GM12864 (cell line): Measurements from ENCODE around the gene B3GNT9.

Experiments
- DNase-seq: peaks from one replicate; pipeline ENCODE4 v3.0.0-alpha.2; 2011; ENCODE audit warnings: low read depth
- H3K4me3 ChIP-seq: 2 replicates; pipeline ENCODE4 v1.5.1; 2011; ENCODE audit warnings: mild to moderate bottlenecking, low read depth, low read length, control low read depth
- TF ChIP-seq, protein P1 (sequence below): IDR thresholded peaks from 2 replicates; pipeline ENCODE4 v1.5.1; 2011; ENCODE audit warnings: low read depth, mild to moderate bottlenecking, moderate library complexity, low read length, control low read depth, inconsistent platforms; ENCODE audit errors: missing control alignments

Gene B3GNT9

GRCh38 chr16:67157892-67158635 is 7.3 kb upstream of the B3GNT9 start:
- no peak for DNase-seq
- TF ChIP-seq, protein P1, sequence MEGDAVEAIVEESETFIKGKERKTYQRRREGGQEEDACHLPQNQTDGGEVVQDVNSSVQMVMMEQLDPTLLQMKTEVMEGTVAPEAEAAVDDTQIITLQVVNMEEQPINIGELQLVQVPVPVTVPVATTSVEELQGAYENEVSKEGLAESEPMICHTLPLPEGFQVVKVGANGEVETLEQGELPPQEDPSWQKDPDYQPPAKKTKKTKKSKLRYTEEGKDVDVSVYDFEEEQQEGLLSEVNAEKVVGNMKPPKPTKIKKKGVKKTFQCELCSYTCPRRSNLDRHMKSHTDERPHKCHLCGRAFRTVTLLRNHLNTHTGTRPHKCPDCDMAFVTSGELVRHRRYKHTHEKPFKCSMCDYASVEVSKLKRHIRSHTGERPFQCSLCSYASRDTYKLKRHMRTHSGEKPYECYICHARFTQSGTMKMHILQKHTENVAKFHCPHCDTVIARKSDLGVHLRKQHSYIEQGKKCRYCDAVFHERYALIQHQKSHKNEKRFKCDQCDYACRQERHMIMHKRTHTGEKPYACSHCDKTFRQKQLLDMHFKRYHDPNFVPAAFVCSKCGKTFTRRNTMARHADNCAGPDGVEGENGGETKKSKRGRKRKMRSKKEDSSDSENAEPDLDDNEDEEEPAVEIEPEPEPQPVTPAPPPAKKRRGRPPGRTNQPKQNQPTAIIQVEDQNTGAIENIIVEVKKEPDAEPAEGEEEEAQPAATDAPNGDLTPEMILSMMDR = no peak
- H3K4me3 ChIP-seq = peak overlapping the region; percentile 94; the same call in 1 of the 2 replicates

- H3K4me3 ChIP-seq = no peak overlapping the region
- TF ChIP-seq, protein P1 = no peak
- no peak for DNase-seq
Measured at GRCh38 chr16:67157106-67157748, 6.4 kb upstream of the B3GNT9 start.

GRCh38 chr16:67156143-67156844 is 5.5 kb upstream of the B3GNT9 start:
- TF ChIP-seq, protein P1 = no peak
- no peak for DNase-seq
- H3K4me3 ChIP-seq = no peak overlapping the region

GRCh38 chr16:67155295-67156142 is 4.7 kb upstream of the B3GNT9 start:
- DNase-seq = no peak
- H3K4me3 ChIP-seq = no peak overlapping the region; the same call in 1 of the 2 replicates

DNA sequence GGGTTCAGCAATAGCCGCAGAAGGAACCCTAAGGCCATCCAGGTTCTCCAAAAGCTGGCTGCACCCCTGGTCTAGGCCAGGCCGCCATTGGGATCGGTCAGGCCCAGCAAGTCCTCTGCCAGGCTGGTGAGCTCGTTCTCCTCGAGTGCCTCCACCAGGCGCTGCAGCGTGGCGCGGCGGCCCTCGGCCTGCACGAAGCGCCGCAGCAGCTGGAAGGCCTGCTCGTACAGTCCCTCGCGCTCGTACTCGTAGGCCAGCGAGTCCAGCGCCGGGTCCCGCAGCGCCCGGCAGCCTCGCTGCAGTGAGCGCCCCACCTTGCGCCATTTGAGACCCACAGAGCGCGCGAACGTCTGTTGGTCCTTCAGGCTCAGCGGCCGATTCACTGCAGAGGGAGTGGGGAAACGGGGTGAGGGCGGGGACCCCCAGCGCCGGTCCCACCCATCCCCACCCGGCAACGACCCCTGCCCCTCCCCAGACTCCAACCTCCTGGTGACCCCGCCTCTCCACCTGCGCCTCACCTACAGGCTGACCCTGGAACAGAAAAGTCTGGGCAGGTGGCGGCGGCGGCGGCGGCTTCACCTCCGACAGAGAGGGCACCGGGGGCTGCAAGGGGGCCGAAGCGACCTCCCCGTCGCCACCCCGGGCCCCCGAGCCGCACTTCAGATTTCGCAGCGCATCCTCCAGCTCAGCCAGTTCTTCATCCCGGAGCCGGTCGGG is 3.9 kb upstream of the B3GNT9 start:
- DNase-seq = no peak
- TF ChIP-seq, protein P1 = no peak
- no peak overlapping the region; the same call in 1 of the 2 replicates for H3K4me3 ChIP-seq

More at GRCh38 chr16:67155295-67156142, 4.7 kb upstream of the B3GNT9 start:
- TF ChIP-seq, protein P1 = peak; percentile 96
